SK-N-SH treated with all-trans-retinoic acid at 6 μM for 48 hours (cell line): Measurements from ENCODE around the gene MT4.

ENCODE experiments used
- ARNTL ChIP-seq: fragments of 450-650 bp; formaldehyde crosslinking; IDR thresholded peaks from 2 replicates; pipeline ENCODE4 v1.5.0; 2020; ENCODE audit warnings: low read depth, mild to moderate bottlenecking, moderate library complexity, borderline replicate concordance
- ESRRG ChIP-seq: fragments of 250-450 bp; sonication (Bioruptor Pico); IDR thresholded peaks from 2 replicates; pipeline ENCODE4 v1.6.1; 2021; ENCODE audit warnings: mild to moderate bottlenecking
- OSR1 ChIP-seq: fragments of 250-450 bp; sonication (Bioruptor Pico); IDR thresholded peaks from 2 replicates; pipeline ENCODE4 v1.8.0; 2022; ENCODE audit warnings: moderate library complexity, mild to moderate bottlenecking, inconsistent platforms
- TSHZ2 ChIP-seq: fragments of 250-450 bp; sonication (Bioruptor Pico); IDR thresholded peaks from 2 replicates; pipeline ENCODE4 v1.5.0; 2020; ENCODE audit warnings: mild to moderate bottlenecking, moderate library complexity
- ZFP3 ChIP-seq: fragments of 250-450 bp; sonication (Bioruptor Pico); IDR thresholded peaks from 2 replicates; pipeline ENCODE4 v1.5.0; 2020; ENCODE audit warnings: mild to moderate bottlenecking, moderate library complexity
- ZNF8 ChIP-seq: fragments of 450-650 bp; formaldehyde crosslinking; IDR thresholded peaks from 2 replicates; pipeline ENCODE4 v1.5.0; 2020; ENCODE audit warnings: mild to moderate bottlenecking, moderate library complexity
- TF ChIP-seq, protein P1 (sequence below): fragments of 250-450 bp; sonication (Bioruptor Pico); IDR thresholded peaks from 2 replicates; pipeline ENCODE4 v1.8.0; 2021; ENCODE audit warnings: low read depth, mild to moderate bottlenecking, moderate library complexity, borderline replicate concordance
- TF ChIP-seq, protein P2 (sequence below): fragments of 250-450 bp; sonication (Bioruptor Pico); IDR thresholded peaks from 2 replicates; pipeline ENCODE4 v1.5.1; 2021; ENCODE audit warnings: mild to moderate bottlenecking, moderate library complexity

DNA sequence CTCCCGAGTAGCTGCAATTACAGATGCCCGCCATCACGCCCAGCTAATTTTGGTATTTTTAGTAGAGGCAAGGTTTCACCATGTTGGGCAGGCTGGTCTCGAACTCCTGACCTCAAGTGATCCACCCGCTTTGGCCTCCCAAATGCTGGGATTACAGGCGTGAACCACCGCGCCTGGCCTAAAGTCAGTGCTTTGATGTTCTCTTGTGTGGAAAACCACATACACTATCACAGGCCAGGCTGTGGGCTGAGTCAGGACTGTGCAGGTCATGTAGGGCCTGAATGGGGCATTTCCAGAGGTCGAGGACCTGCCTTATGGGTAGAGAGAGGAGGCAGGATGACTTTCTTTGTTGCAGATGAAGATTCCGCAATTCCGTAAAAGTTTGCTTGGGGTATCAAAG, 19.4 kb downstream of the MT4 start:
- TF ChIP-seq ARNTL (CRISPR knock-in tag) = no peak
- TF ChIP-seq ZNF8 = no peak
- no peak for TF ChIP-seq ZFP3 (CRISPR knock-in tag)
- no peak for TF ChIP-seq OSR1 (CRISPR knock-in tag)
- TF ChIP-seq, protein P1, sequence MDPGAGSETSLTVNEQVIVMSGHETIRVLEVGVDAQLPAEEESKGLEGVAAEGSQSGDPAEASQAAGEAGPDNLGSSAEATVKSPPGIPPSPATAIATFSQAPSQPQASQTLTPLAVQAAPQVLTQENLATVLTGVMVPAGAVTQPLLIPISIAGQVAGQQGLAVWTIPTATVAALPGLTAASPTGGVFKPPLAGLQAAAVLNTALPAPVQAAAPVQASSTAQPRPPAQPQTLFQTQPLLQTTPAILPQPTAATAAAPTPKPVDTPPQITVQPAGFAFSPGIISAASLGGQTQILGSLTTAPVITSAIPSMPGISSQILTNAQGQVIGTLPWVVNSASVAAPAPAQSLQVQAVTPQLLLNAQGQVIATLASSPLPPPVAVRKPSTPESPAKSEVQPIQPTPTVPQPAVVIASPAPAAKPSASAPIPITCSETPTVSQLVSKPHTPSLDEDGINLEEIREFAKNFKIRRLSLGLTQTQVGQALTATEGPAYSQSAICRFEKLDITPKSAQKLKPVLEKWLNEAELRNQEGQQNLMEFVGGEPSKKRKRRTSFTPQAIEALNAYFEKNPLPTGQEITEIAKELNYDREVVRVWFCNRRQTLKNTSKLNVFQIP (CRISPR knock-in tag) = no peak
- TF ChIP-seq, protein P2, sequence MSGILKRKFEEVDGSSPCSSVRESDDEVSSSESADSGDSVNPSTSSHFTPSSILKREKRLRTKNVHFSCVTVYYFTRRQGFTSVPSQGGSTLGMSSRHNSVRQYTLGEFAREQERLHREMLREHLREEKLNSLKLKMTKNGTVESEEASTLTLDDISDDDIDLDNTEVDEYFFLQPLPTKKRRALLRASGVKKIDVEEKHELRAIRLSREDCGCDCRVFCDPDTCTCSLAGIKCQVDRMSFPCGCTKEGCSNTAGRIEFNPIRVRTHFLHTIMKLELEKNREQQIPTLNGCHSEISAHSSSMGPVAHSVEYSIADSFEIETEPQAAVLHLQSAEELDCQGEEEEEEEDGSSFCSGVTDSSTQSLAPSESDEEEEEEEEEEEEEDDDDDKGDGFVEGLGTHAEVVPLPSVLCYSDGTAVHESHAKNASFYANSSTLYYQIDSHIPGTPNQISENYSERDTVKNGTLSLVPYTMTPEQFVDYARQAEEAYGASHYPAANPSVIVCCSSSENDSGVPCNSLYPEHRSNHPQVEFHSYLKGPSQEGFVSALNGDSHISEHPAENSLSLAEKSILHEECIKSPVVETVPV (CRISPR knock-in tag) = no peak
- TF ChIP-seq TSHZ2 = no peak
- TF ChIP-seq ESRRG (CRISPR knock-in tag) = no peak
